ENCODE results near the gene GSC. TPM values are rescaled to one million over a fixed set of nuclear protein-coding genes. Genes with fewer than 3 reads are reported as not detected.

Gene GSC
- total RNA-seq, 1 donor from 2014 or later: 1.7 TPM

GRCh38 chr14:94751956-94752355 is 18.0 kb downstream of the GSC start:
- no peaks in the 10 kb centered on the region for H3K36me3 ChIP-seq
- no peak overlapping the region for H3K27ac ChIP-seq

GRCh38 chr14:94751321-94751720 is 18.6 kb downstream of the GSC start:
- TF ChIP-seq POLR2A (IDR thresholded peaks at IDR 0.05) (no peak), POLR2AphosphoS5 (IDR thresholded peaks at IDR 0.05; ENCODE audit: insufficient read depth in 1 of 2, low read depth in 1 of 2) (no peak), CTCF (IDR thresholded peaks at IDR 0.05) (no peak)
- no peaks in the 10 kb centered on the region for H3K27me3 ChIP-seq
- H3K4me3 ChIP-seq: no peak overlapping the region
- no peak for DNase-seq (ENCODE audit: extremely low spot score in 2 of 2)
- intact Hi-C loops (cut with DNase I): no loop called here
- H3K27ac ChIP-seq: no peak overlapping the region
- H3K9me3 ChIP-seq: no peaks in the 10 kb centered on the region
- no peaks in the 10 kb centered on the region for H3K4me1 ChIP-seq
- no peaks in the 10 kb centered on the region for H3K36me3 ChIP-seq

More at GRCh38 chr14:94751956-94752355, 18.0 kb downstream of the GSC start:
- intact Hi-C loops (cut with DNase I): no loop called here
- H3K4me1 ChIP-seq: no peaks in the 10 kb centered on the region
- no peak for DNase-seq (ENCODE audit: extremely low spot score in 2 of 2)
- H3K27me3 ChIP-seq: no peaks in the 10 kb centered on the region
- no peak overlapping the region for H3K4me3 ChIP-seq
- TF ChIP-seq POLR2A (IDR thresholded peaks at IDR 0.05) (no peak), POLR2AphosphoS5 (IDR thresholded peaks at IDR 0.05; ENCODE audit: insufficient read depth in 1 of 2, low read depth in 1 of 2) (no peak), CTCF (IDR thresholded peaks at IDR 0.05) (no peak)
- H3K9me3 ChIP-seq: no peaks in the 10 kb centered on the region

- TF ChIP-seq POLR2A (IDR thresholded peaks at IDR 0.05): no peak
- no peak for TF ChIP-seq POLR2AphosphoS5 (IDR thresholded peaks at IDR 0.05; ENCODE audit: insufficient read depth in 1 of 2, low read depth in 1 of 2)
- TF ChIP-seq CTCF (IDR thresholded peaks at IDR 0.05): no peak
- intact Hi-C loops (cut with DNase I): no loop called here
- Histone ChIP-seq H3K27ac (no peak overlapping the region), H3K27me3 (no peaks in the 10 kb centered on the region), H3K4me3 (no peak overlapping the region), H3K9me3 (no peaks in the 10 kb centered on the region), H3K36me3 (no peaks in the 10 kb centered on the region), H3K4me1 (no peaks in the 10 kb centered on the region)
- DNase-seq (ENCODE audit: extremely low spot score in 2 of 2): no peak
Observed at GRCh38 chr14:94750371-94750770, 19.5 kb downstream of the GSC start.

- Histone ChIP-seq H3K27ac (no peak overlapping the region), H3K36me3 (no peaks in the 10 kb centered on the region)
- intact Hi-C loops (cut with DNase I): no loop called here
Observed at GRCh38 chr14:94748667-94749347, 21.1 kb downstream of the GSC start.

More at GRCh38 chr14:94748667-94749347, 21.1 kb downstream of the GSC start:
- DNase-seq (ENCODE audit: extremely low spot score in 2 of 2): no peak
- no peaks in the 10 kb centered on the region for H3K27me3 ChIP-seq
- H3K4me1 ChIP-seq: no peaks in the 10 kb centered on the region
- H3K9me3 ChIP-seq: no peaks in the 10 kb centered on the region
- TF ChIP-seq POLR2A (IDR thresholded peaks at IDR 0.05) (no peak), CTCF (IDR thresholded peaks at IDR 0.05) (no peak), POLR2AphosphoS5 (IDR thresholded peaks at IDR 0.05; ENCODE audit: insufficient read depth in 1 of 2, low read depth in 1 of 2) (no peak)
- H3K4me3 ChIP-seq: no peak overlapping the region

Data from vagina (tissue), 2 donors.